CD4-positive, alpha-beta T cell treated with Interleukin-4 for 4 hours (primary cell): ENCODE data around the gene LIG3.
"Not testable (repeated sequence)": the region's sequence is repeated elsewhere in the genome, so short reads cannot be mapped to it uniquely, and the experiment has no call there.

Experiments used
- DNase-seq: peaks from one replicate; pipeline ENCODE4 v3.0.0-alpha.2; 2020

The LIG3 gene

DNA sequence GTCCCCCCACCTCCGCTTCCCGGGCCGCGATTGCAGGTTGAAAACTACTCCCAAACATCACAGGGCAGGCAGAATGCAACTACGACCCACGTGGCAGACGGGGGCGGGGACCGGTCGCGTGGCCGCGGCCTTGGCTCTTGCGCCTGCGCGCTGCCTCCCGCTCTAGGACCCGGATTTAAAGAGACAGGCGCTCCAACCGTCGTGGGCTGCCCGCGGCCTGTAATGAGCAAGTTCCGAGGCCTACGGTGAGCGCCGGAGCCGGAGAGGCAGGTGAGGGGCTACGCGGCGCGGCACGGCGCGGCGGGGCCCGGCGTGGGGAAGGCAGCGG, at the start of gene LIG3:
TSS of gene LIG3 (plus strand) at position 160 of the 328 bp plus-strand sequence. CDS start 2,494 bp downstream, outside the sequence.
- peak; percentile 92 for DNase-seq

GRCh38 chr17:34950780-34951179, 29.5 kb upstream of the LIG3 start:
- DNase-seq = not testable (repeated sequence)

GRCh38 chr17:34958438-34958837, 21.9 kb upstream of the LIG3 start:
- DNase-seq = no peak

GRCh38 chr17:34961093-34961911, 19.0 kb upstream of the LIG3 start, which contains the start of the genes CCT6B and ZNF830:
CCT6B (minus strand) TSS chr17:34961460; CDS start chr17:34961393, 67 bp downstream.
ZNF830 (plus strand) TSS chr17:34961540; CDS start chr17:34961567, 27 bp downstream.
- DNase-seq = peak; percentile 91

DNA sequence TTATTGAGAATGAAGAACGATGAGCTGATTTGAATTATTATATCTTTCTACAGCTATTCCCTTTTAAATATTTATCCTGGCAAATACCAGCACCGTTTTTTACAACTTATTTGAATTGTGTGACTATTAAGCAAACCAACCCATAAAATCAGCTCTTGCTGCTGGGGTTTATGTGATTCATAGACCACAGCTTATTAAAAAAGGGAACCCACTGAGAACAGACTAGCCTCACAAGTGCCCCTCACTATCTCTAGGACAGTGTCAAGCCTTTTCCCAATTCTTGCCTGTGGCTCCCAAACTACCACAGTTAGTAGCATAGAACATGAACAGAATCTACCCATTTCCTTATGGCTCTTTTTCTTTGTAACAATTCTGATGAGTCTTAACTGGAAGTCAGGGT, 6.1 kb upstream of the LIG3 start:
- no peak for DNase-seq

GRCh38 chr17:34974794-34975785, 5.2 kb upstream of the LIG3 start:
- DNase-seq = no peak

- no peak for DNase-seq
Observed at GRCh38 chr17:34979153-34979552, 1.2 kb upstream of the LIG3 start.

GRCh38 chr17:34979650-34980352, 511 bp upstream of the LIG3 start:
- no peak for DNase-seq

DNA sequence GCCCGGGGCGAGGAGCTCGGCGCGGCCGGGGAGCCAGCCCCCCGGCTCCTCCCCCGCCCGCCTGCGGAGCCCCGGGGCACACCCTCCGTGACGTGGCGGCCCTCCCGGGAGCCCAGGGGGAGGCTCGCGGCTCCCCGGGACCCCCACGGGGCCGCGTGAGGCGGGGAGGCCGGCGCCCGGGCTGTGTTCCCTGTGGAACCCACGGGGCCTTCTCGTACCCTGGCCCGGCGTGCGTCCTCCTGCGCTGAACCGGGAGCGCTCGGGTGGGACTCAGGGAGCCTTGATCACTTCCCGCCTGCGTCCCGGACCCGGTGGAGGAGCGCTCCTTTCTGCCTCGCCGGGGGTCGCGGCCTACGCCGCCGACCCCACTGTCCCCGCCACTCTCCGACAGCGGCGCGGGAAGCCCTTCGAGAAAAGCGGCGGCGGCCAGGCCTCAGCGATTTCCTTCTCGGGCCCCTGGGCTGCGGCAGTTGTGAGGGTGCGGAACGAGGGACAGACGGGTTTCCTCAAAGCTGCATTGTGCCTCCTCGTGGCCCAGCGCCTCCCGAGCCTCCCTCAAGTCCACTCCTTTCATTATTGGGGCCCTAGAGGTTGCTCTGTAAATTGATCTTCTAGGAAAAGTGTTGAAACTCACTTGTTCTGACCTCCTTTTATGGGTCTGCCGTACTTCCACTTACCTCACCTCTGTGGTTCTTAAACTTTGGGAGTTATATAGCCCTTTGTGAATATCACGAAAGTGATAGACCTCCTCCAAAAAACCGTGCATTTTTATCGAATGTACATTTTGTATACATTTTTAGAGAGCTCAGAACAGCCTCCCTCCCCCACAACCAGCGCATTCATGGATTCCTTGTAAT, 597 bp downstream of the LIG3 start:
- DNase-seq = peak; percentile 76

DNA sequence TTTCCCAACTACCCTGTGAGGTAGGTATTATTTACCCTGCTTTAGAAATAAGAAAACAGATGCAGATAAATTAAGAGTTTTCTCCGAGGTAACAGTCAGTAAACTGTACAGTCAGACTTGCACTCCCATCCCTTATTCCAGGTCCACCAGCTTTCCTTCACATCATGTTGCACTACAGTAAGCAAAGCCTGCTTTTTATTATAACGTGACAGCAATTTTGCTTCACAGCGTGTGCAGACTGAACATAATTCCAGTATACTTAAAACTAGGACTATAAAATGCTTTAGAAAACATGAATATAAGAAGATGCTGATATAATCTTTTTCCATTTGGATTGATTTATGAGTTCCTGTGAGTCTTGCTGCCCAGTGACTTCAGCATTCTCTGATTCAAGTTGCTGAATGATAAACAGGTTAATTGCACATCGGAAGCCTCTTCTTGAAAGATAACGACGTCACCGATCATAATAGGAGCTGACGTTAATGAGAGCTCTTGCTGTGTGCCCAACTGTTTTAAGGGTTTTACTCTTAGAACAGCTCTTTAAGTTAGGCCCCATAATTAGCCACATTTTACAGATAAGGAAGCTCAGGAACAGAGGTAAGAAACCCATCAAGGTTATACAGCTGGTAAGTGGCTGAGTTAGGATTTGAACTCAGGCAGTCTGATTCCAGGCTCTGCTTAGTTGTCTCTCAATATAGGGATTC, 1.4 kb downstream of the LIG3 start:
- no peak for DNase-seq

DNA sequence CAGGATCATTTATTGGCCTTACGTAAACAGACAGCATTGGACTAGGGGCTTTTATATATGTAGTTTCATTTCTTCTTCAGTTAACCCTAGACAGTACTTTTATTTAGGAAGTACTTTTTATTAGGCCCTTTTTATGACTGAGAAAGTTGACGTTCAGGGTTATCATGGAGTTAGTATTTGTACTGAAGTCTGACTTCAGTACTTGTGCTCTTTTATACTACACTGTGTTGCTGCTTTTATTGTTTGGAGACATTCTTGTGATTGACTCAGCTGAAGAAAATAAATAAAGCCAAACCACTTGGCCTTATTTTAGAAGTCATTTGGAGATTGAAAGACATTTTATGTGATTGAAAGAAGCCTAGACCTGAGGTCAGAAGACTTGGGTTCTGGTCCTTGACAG, 6.9 kb downstream of the LIG3 start:
- DNase-seq = no peak

GRCh38 chr17:34988644-34989043, 8.3 kb downstream of the LIG3 start:
- DNase-seq = no peak

DNA sequence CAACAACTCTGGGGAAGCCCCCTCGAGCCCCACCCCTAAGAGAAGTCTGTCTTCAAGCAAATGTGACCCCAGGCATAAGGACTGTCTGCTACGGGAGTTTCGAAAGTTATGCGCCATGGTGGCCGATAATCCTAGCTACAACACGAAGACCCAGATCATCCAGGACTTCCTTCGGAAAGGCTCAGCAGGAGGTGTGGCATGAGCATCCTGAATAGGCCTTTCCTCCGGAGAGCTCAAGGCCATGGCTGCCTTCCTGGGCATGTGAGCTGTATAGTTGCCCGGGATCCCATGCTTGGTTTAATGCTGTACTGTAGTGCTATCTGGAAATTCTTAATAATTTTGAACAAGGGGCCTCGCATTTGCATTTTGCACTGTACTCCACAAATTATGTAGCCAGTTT, 9.2 kb downstream of the LIG3 start:
- no peak for DNase-seq

- no peak for DNase-seq
Observed at GRCh38 chr17:34990921-34991365, 10.6 kb downstream of the LIG3 start.

DNA sequence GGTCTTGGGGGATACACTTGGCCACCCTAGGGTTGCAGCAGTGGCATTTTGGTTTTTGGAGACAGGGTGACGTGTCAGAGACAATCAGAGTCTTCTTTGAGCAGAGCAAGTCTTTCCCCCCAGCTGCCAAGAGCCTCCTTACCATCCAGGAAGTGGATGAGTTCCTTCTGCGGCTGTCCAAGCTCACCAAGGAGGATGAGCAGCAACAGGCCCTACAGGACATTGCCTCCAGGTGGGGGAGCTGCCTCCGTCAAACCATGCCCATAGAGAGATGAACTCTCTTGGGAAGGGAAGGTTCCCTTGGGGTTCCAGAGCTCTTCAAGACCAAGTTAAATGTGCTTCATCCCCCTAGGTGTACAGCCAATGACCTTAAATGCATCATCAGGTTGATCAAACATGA, 11.3 kb downstream of the LIG3 start:
- no peak for DNase-seq

GRCh38 chr17:34993031-34993430, 12.7 kb downstream of the LIG3 start:
- DNase-seq = no peak

- no peak for DNase-seq
Observed at GRCh38 chr17:34996422-34997285, 16.3 kb downstream of the LIG3 start.

- DNase-seq = no peak
Observed at GRCh38 chr17:34997355-34997862, 17.1 kb downstream of the LIG3 start.

DNA sequence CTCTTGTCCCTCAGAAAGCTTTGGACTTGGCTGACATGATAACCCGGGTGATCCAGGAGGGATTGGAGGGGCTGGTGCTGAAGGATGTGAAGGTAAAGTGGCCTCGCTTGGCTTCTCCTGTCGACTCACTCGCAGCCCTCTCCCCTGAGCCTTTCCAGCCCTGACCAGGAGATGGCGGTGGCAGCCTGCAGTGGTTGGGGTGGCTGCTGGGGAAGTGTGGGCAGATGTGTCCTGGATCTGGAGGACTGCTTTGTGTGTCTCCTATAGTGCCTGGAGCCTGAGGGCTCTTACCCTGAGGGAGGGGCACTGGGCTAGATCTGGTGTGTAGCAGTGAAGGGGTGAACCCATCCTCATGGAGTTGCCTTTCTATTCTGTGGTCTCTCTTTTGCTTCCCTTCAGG, 17.9 kb downstream of the LIG3 start:
- DNase-seq = peak; percentile 81

DNA sequence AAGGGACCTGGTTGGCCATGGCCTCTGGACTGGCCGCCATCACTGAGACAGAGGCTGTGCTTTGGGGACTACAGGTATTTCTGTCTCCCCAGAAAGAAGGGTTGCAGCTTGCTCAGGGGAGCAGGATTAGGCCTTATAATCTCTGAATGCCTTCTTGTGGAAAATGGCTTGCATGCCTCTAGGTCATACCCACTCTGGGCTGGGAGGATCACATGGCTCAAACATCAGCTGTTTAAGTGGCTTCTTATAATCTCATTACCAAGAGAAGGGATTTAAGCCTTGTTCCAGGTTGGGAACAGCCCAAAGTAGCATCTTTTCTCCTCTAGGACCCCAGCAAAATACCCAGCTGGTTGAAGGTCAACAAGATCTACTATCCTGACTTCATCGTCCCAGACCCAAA, 19.1 kb downstream of the LIG3 start:
- no peak for DNase-seq
